CD4-positive, CD25-positive, alpha-beta regulatory T cell (primary cell): Measurements from ENCODE around the gene NCR2. TPM values are rescaled to one million over a fixed set of nuclear protein-coding genes. Genes with fewer than 3 reads are reported as not detected.

Source experiments
- ATAC-seq, 2 donors: fragments of 150-1000 bp; cut with Tn5 transposase; one replicate each; pipeline ENCODE4 v1.10.0; 2021; ENCODE audit warnings: low read depth in 2 of 2, moderate number of reproducible peaks in 2 of 2, moderate library complexity in 1 of 2
- DNase-seq, 3 donors: peaks; one replicate each; pipeline versions ENCODE4 v3.0.0 to v3.0.0-alpha.2; 2012 to 2022; ENCODE audit warnings: mixed read lengths in 1 of 3
- H3K27ac ChIP-seq: one replicate; pipeline ENCODE4 v1.7.0; 2013; ENCODE audit warnings: mild to moderate bottlenecking, low read length; ENCODE audit not compliant: insufficient read depth, poor library complexity, severe bottlenecking
- H3K27me3 ChIP-seq: one replicate; pipeline ENCODE4 v1.7.0; 2013; ENCODE audit warnings: low read length; ENCODE audit not compliant: control insufficient read depth, insufficient read depth
- H3K36me3 ChIP-seq: one replicate; pipeline ENCODE4 v1.7.0; 2013; ENCODE audit warnings: mild to moderate bottlenecking, low read length, moderate library complexity; ENCODE audit not compliant: control insufficient read depth, insufficient read depth
- H3K4me1 ChIP-seq: 2 replicates; pipeline ENCODE4 v1.7.0; 2013; ENCODE audit warnings: mild to moderate bottlenecking, low read length; ENCODE audit not compliant: insufficient read depth, control insufficient read depth, poor library complexity, severe bottlenecking
- H3K4me3 ChIP-seq: one replicate; pipeline ENCODE4 v1.7.0; 2013; ENCODE audit warnings: low read depth, mild to moderate bottlenecking, low read length, moderate library complexity
- H3K9me3 ChIP-seq, 2 experiments: 1 replicate in 1 of 2; 2 replicates in 1 of 2; pipeline ENCODE4 v1.7.0; 2013; ENCODE audit warnings: low read length in 2 of 2, mild to moderate bottlenecking in 1 of 2, moderate library complexity in 1 of 2; ENCODE audit not compliant: control insufficient read depth in 2 of 2
- H3K27ac Mint-ChIP-seq, 3 donors: one replicate each; pipeline ENCODE4 v1.8.0; 2020 to 2022; ENCODE audit warnings: mild to moderate bottlenecking in 3 of 3, mixed read lengths in 3 of 3, moderate library complexity in 2 of 3
- H3K27me3 Mint-ChIP-seq: one replicate; pipeline ENCODE4 v1.8.0; 2022; ENCODE audit warnings: mild to moderate bottlenecking, mixed read lengths
- H3K36me3 Mint-ChIP-seq: one replicate; pipeline ENCODE4 v1.8.0; 2020; ENCODE audit warnings: mixed read lengths
- H3K4me1 Mint-ChIP-seq, 4 donors: one replicate each; pipeline ENCODE4 v1.8.0; 2020 to 2022; ENCODE audit warnings: mixed read lengths in 4 of 4, mild to moderate bottlenecking in 1 of 4
- H3K4me3 Mint-ChIP-seq, 4 donors: one replicate each; pipeline ENCODE4 v1.8.0; 2020 to 2022; ENCODE audit warnings: mild to moderate bottlenecking in 4 of 4, mixed read lengths in 4 of 4, moderate library complexity in 3 of 4
- H3K9me3 Mint-ChIP-seq, 7 donors: one replicate each; pipeline ENCODE4 v1.8.0; 2020 to 2022; ENCODE audit warnings: mixed read lengths in 7 of 7, mild to moderate bottlenecking in 3 of 7, moderate library complexity in 2 of 7
- polyA plus RNA-seq, 4 donors: library from polyadenylated mRNA; unstranded; fragments of 300-500 nt; fragmentation: Illumina TruSeq; gene quantifications; one replicate each; pipeline ENCODE4 v1.2.3, GENCODE V29; 2021
- total RNA-seq: library from RNA; stranded (reverse); gene quantifications from one replicate; pipeline ENCODE4 v1.2.3, GENCODE V29; 2022

The NCR2 gene
- total and polyA plus RNA-seq, 5 donors from 2014 or later = not detected

- peak overlapping the region in 1 of 3 donors; percentile 28 for H3K27ac Mint-ChIP-seq
- H3K9me3 Mint-ChIP-seq = no peaks in the 10 kb centered on the region
- H3K4me1 ChIP-seq = peaks cover 12% of the 10 kb centered on the region
- DNase-seq (peak; percentile 64 to 88 (median 83)), ATAC-seq (peak; percentile 97 to 98)
- H3K27me3 Mint-ChIP-seq = peaks cover 47% of the 10 kb centered on the region
- no peaks in the 10 kb centered on the region for H3K36me3 ChIP-seq
- peak overlapping the region in 3 of 4 donors; percentile 63 to 84 (median 64) for H3K4me3 Mint-ChIP-seq
- no peak overlapping the region for H3K27ac ChIP-seq
- peaks cover 0 to 15% (median 8%) of the 10 kb centered on the region in 4 donors for H3K4me1 Mint-ChIP-seq
- no peaks in the 10 kb centered on the region for H3K36me3 Mint-ChIP-seq
- peaks cover 18% of the 10 kb centered on the region for H3K27me3 ChIP-seq
- no peak overlapping the region for H3K4me3 ChIP-seq
- H3K9me3 ChIP-seq = no peaks in the 10 kb centered on the region
These were observed 16.5 kb upstream of the NCR2 start for GRCh38 chr6:41318654-41319565.

- H3K27me3 Mint-ChIP-seq = peaks cover 53% of the 10 kb centered on the region
- Histone ChIP-seq H3K27me3 (peaks cover 25% of the 10 kb centered on the region), H3K4me1 (peaks cover 12% of the 10 kb centered on the region), H3K9me3 (no peaks in the 10 kb centered on the region), H3K36me3 (no peaks in the 10 kb centered on the region), H3K27ac (no peak overlapping the region), H3K4me3 (no peak overlapping the region)
- H3K4me1 Mint-ChIP-seq = peaks cover 0 to 15% (median 8%) of the 10 kb centered on the region in 4 donors
- no peaks in the 10 kb centered on the region for H3K9me3 Mint-ChIP-seq
- no peak for DNase-seq
- no peaks in the 10 kb centered on the region for H3K36me3 Mint-ChIP-seq
- no peak for ATAC-seq
- H3K4me3 Mint-ChIP-seq = no peak overlapping the region
- H3K27ac Mint-ChIP-seq = no peak overlapping the region
These were observed 14.2 kb upstream of the NCR2 start for GRCh38 chr6:41321183-41321582.

DNA sequence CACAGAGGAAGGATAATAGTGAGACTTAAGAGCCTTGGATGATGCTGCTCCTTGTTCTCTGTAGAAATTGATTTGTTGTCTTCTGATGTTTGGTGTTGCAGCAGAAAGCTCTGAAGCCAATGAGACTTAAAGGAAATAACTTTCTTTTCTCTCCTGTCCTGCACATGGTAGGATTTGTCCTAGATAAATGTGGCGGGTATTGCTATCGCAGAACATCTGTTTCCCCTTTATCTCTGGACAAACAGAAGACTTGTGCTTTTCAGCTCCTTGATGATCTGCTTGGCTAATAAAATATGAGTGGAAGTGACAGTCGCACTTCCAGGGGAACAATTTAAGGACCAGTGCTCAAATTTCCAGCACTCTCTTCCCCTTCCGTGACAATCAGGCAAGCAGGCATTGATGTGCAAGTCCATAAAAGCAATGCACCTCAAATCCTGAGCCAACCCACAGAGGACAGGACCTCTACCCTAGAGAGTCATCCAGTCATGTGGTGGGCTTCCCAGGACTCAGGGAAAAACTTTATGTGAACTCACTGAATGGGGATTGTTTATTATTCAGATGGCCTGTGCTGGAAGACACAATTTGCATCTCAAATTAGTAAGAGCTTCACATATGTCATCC lies 9.9 kb upstream of the NCR2 start:
- Histone ChIP-seq H3K4me1 (no peaks in the 10 kb centered on the region), H3K27me3 (peaks cover 26% of the 10 kb centered on the region), H3K36me3 (no peaks in the 10 kb centered on the region), H3K27ac (no peak overlapping the region), H3K9me3 (no peaks in the 10 kb centered on the region), H3K4me3 (no peak overlapping the region)
- Mint-ChIP-seq H3K4me1 (no peaks in the 10 kb centered on the region), H3K27me3 (peaks cover 44% of the 10 kb centered on the region), H3K9me3 (no peaks in the 10 kb centered on the region), H3K4me3 (no peak overlapping the region), H3K36me3 (no peaks in the 10 kb centered on the region), H3K27ac (no peak overlapping the region)
- ATAC-seq (no peak), DNase-seq (no peak)

DNA sequence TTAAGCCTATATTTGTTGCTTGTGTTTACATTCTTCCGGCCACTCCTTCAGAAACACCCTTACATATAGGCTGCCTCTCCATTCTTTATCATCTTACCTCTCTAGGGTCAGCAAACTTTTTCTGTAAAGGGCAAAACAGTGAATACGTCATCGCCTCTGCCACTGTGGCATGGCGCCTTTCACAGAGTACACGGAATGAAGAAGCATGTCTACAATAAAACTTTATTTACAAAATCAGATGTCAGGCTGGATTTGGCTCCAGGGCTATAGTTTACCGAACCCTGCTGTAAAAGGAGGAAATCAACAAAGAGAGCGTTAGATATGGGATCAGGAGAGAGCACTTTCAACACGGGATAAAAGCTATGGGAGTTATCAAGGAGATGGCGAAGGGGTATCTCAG lies 9.3 kb upstream of the NCR2 start:
- Mint-ChIP-seq H3K36me3 (no peaks in the 10 kb centered on the region), H3K27me3 (peaks cover 43% of the 10 kb centered on the region), H3K4me1 (no peaks in the 10 kb centered on the region), H3K27ac (no peak overlapping the region), H3K9me3 (no peaks in the 10 kb centered on the region), H3K4me3 (no peak overlapping the region)
- Histone ChIP-seq H3K4me3 (no peak overlapping the region), H3K9me3 (no peaks in the 10 kb centered on the region), H3K4me1 (no peaks in the 10 kb centered on the region), H3K27me3 (peaks cover 26% of the 10 kb centered on the region), H3K27ac (no peak overlapping the region), H3K36me3 (no peaks in the 10 kb centered on the region)
- no peak for ATAC-seq
- no peak for DNase-seq

- Mint-ChIP-seq H3K27me3 (peaks cover 37% of the 10 kb centered on the region), H3K9me3 (no peaks in the 10 kb centered on the region), H3K27ac (no peak overlapping the region), H3K4me1 (peaks cover 0 to 9% (median under 1%) of the 10 kb centered on the region in 4 donors), H3K4me3 (no peak overlapping the region), H3K36me3 (no peaks in the 10 kb centered on the region)
- Histone ChIP-seq H3K4me1 (no peaks in the 10 kb centered on the region), H3K27ac (no peak overlapping the region), H3K4me3 (no peak overlapping the region), H3K9me3 (no peaks in the 10 kb centered on the region), H3K36me3 (no peaks in the 10 kb centered on the region), H3K27me3 (peaks cover 26% of the 10 kb centered on the region)
- ATAC-seq = no peak
- no peak for DNase-seq
These were observed 8.2 kb upstream of the NCR2 start for GRCh38 chr6:41327177-41327576.

DNA sequence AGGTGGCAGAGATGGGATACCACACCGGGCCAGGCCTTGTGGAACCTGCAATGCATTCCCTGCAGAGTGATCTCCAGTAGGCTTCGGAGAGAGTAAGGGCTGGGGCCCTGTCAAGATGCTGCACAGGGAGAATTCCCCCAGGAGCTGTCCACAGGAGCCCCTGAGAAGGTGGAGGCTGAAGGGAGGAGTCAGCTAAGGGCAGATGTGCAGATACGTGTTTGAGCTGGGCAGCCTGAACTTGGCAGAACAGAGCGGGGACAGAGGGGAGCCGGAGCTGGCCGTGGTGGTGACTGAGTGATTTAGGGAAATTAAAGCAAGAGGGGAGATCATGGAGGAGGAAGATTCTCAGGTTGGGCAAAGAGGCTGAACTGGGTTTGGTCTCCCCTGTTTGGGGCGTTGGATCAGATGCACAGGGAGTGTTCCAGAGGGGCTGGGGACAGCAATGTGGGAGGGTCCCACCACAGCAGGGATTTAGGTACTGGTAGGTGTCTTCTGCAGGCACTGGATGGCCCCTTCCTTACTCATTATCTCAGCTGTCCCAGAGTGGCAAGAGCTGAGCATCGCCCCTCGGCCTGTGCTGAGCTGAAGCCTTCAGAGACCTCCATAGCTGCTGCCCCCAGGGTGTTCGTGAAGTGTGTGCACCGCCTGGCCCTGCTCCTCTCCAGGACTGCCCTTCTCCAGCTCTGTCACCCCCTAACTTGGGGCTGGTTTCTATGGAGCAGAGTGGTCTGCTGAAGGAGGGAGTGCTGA lies 3.8 kb upstream of the NCR2 start:
- DNase-seq = no peak
- Mint-ChIP-seq H3K4me1 (peaks cover 0 to 49% (median 10%) of the 10 kb centered on the region in 4 donors), H3K36me3 (no peaks in the 10 kb centered on the region), H3K4me3 (peak overlapping the region in 1 of 4 donors; percentile 67), H3K27me3 (peaks cover 16% of the 10 kb centered on the region), H3K9me3 (no peaks in the 10 kb centered on the region), H3K27ac (peak overlapping the region in 2 of 3 donors; percentile 50 to 71)
- ATAC-seq = no peak
- Histone ChIP-seq H3K36me3 (no peaks in the 10 kb centered on the region), H3K27me3 (peaks cover 8% of the 10 kb centered on the region), H3K27ac (no peak overlapping the region), H3K9me3 (no peaks in the 10 kb centered on the region), H3K4me3 (no peak overlapping the region), H3K4me1 (peaks cover 21% of the 10 kb centered on the region)

DNA sequence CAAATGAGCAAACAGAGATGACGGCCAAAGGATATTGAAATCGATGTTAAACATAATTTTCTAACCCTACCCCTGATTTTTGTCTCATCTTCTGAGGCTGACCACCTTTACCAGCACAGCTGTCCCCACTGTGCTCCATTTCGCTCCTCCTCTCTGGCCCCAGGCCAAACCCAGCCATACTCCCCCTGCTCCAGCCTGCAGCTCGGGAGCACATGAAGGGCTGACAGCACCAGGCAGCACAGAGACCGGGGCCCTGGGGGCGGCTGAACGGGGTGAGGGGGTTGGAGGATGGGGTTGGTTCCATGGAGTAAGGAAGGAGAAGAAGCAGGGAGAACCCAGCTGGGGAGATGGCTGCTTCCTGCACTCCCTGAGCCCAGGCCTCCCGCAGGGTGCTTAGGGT lies 3.2 kb upstream of the NCR2 start:
- ATAC-seq = no peak
- Histone ChIP-seq H3K27ac (no peak overlapping the region), H3K9me3 (no peaks in the 10 kb centered on the region), H3K4me1 (peaks cover 21% of the 10 kb centered on the region), H3K36me3 (no peaks in the 10 kb centered on the region), H3K4me3 (no peak overlapping the region), H3K27me3 (peaks cover 4% of the 10 kb centered on the region)
- no peak for DNase-seq
- H3K9me3 Mint-ChIP-seq = no peaks in the 10 kb centered on the region
- H3K4me3 Mint-ChIP-seq = no peak overlapping the region
- H3K36me3 Mint-ChIP-seq = no peaks in the 10 kb centered on the region
- peaks cover 0 to 49% (median 10%) of the 10 kb centered on the region in 4 donors for H3K4me1 Mint-ChIP-seq
- H3K27ac Mint-ChIP-seq = peak overlapping the region in 2 of 3 donors; percentile 60 to 79
- peaks cover 14% of the 10 kb centered on the region for H3K27me3 Mint-ChIP-seq
